ENCODE data around the gene LRMDA.
"Not testable (repeated sequence)": the region's sequence is repeated elsewhere in the genome, so short reads cannot be mapped to it uniquely, and the experiment has no call there.

DNA sequence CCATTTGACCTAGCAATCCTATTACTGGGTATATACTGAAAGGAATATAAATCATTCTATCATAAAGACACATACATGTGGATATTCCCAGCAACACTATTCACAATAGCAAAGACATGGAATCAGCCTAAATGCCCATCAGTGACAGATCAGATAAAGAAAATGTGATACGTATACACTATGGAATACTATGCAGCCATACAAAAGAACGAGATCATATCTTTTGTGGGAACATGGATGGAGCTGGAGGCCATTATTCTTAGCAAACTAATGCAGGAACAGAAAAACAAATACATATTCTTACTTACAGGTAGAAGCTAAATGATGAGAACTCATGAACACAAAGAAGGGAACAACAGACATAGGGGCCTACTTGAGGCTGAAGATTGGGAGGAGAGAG lies 629.6 kb downstream of the LRMDA start:
- TF ChIP-seq CTCF (conservative IDR thresholded peaks at IDR 0.05; ENCODE audit: low read depth, low read length); EZH2 (IDR thresholded peaks at IDR 0.05; ENCODE audit: borderline replicate concordance, low read depth, low read length, poor library complexity, severe bottlenecking): not testable (repeated sequence)
